NCI-H69 (cell line): Measurements from ENCODE around the gene ADM.

Experiments
- DNase-seq: peaks from one replicate; lab custom pipeline; 2025; lab: John Stamatoyannopoulos, UW

The ADM gene

GRCh38 chr11:10289765-10290380 lies 15.0 kb upstream of the ADM start:
- DNase-seq, result no peak

DNA sequence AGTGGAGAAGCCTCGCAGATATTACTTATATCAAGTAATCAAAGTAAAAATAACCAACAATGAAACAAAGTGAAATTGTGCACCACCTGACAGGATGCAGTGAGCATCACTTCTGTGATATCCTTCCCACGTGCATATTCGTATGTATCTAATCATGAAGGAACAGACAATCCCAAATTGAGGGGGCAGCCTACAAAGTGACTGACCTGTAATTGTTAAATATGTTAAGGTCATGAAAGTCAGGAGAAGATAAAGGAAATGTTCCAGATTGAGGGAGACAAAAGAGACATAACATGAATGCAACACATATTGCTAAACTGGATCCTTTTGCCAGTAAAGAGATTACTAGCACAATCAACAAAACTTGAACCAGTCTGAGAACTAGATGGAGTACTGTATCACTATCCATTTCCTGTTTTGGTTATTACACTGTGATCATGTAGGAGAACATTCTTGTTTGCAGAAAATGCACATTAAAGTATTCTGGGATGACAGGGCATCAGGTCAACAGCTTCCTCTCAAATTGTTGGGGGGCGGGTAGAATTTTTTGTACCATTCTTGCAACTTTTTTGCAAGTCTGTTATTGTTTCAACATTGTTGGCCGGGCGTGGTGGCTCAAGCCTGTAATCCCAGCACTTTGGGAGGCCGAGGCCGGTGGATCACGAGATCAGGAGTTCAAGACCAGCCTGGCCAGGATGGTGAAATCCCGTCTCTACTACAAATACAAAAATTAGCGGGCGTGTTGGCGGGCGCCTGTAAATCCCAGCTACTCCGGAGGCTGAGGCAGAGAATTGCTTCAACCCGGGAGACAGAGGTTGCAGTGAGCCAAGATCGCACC lies 12.9 kb upstream of the ADM start:
- no peak for DNase-seq

DNA sequence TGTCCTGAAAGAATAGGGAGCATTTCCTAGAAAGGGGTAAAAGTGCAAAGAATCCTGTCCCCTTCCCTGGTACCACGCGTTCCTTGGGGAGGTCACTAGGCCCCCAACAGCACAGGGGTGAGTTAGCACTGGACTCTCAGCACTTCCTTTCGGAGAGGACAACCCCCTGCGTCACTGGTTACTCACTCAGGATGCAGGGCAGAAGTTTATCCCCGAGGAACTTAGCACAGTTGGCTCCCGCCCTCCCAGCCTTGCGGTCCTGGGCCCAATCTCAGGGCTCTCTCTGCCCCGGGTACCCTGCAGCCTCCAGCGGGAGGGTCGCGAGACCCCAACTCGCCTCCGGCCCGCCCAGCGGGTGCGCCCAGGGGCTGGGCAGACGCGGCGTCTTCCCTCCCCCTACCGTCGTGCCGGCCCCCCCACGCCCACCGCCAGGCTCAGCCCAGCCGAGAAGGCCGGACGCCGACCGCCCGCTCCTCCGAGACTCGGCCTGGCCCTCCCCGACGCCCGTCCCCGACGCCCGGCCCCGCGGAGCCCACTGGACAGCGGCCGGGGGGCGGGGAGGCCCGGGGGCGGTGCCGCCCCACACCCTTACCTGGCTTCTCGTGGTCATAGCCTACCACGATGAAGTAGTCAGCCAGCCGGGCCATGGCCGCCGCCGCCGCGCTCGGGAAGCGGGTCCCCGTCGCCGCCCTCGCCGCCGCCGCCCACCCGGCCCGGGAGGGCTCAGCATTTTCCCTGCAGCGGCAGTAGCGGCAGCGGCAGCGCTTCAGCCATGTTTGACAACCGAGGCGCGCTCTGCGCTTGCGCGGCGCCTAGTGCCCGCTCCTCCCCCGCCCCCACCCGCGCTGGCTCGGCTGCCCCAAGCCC lies 11.2 kb upstream of the ADM start, which contains the start of gene SBF2:
TSS of gene SBF2 (minus strand) at position 797 of the 867 bp plus-strand sequence. CDS start at position 647, 150 bp downstream.
- DNase-seq, result peak; percentile 91

- peak; percentile 68 for DNase-seq
Measured at GRCh38 chr11:10294290-10294953, 10.5 kb upstream of the ADM start.

DNA sequence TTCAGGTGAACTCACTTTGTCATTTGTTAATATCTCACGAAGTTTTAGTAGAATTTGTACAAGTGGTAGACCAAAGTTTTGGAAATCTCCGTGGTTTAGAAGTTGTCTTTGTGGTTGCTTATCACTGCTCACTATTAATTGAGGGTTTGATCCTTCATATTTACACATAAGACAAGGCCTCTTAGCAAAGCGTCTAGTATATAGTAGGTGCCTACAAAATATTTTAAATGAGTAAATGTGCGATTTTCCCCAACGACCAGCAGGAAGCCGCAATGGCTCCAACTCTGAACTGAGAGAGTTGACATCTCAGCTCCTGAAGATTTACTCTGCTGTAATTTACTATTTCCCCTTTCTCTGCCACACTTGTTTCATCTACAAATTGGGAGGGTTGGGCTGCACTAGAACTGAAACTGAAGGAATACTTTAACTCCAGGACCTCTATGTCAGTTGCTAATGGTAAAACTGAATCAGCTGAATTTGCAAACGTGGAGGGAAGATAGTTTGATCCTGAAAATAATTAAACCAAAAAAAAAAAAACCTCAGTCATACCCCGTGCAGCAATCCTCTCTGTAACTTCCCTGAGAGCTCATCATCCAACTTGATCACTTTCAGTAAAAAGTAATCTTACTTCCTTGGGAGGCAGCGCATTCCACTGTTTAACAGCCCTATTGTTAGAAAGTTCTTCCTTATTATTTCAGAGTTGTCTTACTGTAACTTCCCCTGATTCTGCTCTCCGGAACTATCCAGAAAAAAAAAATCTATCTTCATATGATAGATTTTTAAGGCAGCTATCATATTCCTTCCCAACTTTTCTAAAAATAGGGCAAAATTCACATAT lies 9.6 kb upstream of the ADM start:
- DNase-seq, result no peak

- DNase-seq, result no peak
Measured at GRCh38 chr11:10298342-10298741, 6.5 kb upstream of the ADM start.

DNA sequence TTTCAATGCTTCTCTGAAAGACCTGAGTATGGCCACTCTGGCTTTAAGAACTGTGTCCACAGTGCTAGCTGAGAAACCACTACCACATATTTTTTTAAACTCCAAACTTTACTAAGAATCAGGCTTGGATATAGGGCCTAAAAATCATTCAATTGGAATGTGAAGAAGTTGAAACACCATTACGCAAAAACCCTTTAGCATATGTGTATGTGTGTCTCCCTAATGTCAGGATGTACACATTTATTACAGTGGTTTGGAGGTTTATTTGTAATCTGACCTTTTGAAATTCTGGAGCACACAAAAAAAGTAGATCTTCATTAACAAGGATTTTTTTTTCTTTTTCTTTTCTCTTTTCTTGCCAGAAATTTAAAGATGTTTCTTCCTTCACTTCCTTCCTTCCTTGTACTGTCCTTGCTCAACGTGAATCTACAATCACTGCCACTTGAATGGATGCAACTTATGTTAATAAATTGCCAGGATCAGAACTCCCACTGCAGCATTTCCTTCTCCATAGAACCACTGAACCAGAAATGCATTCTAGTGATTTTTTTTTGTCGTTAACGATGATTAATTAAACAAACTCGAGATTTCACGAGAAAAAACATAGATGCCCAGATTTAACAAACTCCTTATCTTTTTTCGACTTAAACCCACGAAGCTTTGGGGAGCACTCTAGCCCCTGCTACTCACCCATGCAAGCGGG lies 3.1 kb upstream of the ADM start:
- DNase-seq, result no peak

DNA sequence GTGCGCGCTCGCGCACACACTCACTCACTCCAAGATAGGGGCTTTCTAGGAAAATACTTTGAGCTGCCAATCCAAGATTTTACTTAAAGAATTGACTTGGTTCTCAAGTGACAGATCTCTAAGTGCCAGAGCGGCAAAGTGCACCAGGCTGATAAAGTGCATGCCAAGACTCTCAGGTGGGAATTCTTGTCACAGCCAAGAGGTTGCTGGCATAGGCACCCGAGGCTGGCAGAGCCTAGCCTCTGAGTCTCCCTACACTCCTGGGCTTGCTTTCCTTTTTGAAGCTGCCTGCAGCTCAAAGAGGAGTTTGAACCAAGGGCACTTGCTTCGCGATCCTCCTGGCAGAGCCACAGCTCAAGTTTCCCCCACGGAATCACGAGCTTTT lies 2.5 kb upstream of the ADM start:
- no peak for DNase-seq

DNA sequence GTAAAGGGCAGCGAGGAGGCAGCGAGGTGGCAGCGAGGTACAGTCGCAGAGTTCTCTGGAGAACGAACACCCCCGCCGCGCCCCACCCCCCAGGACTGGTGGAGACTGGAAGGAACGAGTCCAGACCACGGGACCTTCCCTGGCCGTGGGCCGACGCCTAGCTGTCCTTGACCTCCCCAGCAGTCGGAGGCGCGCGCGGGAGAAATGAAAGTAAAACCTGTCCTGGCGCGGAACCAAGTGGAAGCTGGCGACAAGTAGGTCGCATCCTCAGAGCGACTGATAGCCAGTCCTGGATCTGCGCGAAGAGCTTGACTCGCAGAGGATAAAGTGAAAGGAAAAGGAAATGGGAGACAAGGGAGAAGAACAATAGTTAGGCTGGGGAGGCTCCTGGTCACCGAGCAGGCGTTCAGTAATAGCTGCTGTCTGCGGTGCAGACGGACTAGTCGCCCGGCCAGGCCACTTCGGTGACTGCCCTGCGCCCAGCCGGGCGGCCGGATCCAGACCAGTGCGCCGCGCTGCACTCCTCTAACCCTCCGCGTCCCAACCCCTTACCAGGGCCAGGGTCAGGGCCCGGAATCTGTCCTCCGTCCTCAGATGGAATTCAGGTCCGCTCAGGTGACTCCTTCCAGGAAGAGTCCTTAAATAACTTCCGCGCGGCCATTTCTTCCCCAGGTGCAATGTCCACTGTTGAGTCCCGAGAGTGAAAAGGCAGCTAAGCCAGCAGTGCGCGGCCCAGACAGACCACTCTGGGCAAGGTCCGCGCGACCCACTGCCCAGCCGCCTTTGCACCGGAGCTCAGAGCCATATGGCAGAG lies 1.9 kb upstream of the ADM start:
- DNase-seq, result peak; percentile 82

DNA sequence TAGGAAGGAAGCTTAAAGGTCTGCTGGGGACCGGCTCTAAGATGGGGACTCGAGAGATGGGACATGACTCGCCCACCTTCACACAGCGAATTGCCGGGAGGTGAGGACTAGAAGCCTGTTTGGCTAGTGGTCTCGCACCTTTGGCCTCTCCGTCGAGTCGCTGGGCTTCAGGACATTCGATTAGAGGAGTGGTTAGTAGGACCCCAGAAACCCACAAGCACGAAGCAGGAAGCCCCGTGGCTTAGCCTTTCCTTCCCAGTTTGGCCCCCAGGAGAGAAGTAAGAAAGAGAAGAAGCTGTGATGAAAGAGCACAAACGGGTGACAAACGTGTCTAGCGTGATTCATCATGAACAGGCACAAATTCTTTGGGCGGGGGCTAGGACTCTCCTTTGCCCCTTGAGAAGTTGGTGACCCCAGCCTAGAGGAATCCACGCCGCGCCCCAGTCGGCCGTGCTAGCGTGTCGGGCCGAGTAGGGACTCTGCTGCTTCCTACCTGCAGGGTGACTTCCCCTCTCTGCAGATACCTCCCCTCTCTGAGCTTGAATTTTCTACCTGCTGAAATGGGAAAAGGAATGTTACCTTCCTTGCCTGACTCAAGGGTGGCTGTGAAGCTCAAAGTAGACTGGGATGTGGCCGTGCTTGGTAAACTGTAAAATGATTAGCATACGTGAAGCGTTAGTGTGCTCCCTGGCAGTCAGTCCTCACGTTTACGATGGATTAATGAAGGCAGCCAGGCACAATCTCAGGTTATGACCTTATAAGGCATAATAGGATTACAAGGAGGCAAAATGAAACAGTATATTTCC lies 1.1 kb upstream of the ADM start:
- peak; percentile 66 for DNase-seq

- DNase-seq, result peak; percentile 75
Measured at GRCh38 chr11:10305262-10305963, 540 bp downstream of the ADM start.

GRCh38 chr11:10305964-10306918 lies 1.4 kb downstream of the ADM start:
- DNase-seq, result peak; percentile 62

DNA sequence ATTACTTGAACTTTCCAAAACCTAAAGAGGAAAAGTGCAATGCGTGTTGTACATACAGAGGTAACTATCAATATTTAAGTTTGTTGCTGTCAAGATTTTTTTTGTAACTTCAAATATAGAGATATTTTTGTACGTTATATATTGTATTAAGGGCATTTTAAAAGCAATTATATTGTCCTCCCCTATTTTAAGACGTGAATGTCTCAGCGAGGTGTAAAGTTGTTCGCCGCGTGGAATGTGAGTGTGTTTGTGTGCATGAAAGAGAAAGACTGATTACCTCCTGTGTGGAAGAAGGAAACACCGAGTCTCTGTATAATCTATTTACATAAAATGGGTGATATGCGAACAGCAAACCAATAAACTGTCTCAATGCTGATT lies 2.1 kb downstream of the ADM start:
- no peak for DNase-seq

DNA sequence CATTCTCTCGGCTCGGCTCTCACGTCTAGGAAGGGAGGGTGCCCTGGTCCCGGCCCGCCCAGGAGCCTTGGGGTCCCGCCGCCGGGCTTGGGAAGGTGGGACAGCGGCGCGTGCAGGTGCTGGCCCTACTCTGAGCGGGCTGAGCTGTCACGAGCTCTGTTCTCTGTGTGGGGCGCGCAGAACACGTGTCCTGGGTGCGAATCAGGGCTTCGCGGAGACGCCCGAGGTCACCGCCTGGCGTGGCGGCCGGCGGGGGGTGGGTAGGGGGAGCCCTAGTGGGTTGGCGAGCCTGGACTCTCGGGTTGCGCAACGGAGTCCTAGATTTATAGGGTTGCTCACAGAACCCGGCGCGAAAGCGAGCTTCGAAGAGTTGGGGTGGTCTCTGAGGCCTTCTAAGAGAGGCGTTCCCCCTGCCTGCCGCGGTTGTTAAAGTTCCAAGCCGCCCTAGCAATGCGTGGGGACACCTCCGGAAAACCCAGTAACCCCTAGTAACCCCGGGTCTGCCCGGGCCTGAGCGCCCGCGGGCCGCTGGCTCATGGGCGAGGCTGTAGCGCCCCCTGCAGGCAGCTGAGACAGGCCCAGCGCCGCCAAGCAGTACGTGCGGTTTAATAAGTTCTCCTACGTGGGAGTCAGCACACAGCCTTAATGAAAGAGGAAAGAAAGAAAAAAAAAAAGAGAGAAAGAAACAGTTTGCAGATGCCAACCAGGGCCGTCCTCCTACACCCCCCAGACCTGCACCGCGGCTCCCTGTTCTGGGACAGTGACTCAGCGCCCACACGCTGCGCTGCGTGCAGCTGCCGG lies 2.7 kb downstream of the ADM start:
- DNase-seq, result peak; percentile 89

- no peak for DNase-seq
Measured at GRCh38 chr11:10308201-10308954, 3.5 kb downstream of the ADM start.
